Measurements from ENCODE around the gene WWOX.

Gene WWOX

DNA sequence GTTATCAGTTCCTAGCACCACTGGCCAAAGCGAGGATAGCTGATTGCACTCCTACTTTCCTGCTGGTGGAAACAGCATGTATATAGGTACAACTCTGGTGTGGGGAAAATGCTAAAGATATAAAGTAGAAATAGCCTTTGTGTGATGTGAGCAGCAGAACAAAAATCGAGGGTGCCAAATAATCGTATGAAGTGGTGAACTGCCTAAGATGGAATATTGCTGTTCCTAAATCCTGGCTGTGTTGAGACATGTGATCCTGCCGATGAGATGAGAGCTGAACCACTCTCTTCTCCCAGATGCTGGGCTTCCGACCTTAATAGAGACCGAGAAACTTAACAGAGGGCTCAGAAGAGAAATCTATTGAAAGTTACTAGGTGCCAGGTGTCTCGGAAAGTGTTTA is 117.8 kb downstream of the WWOX start:
- peaks cover 5% of the 10 kb centered on the region for H3K4me1 ChIP-seq (ENCODE audit: insufficient read depth, low read length)
- no peaks in the 10 kb centered on the region for H3K9me3 ChIP-seq (ENCODE audit: low read length)
- H3K36me3 ChIP-seq (ENCODE audit: insufficient read depth, low read length), result no peaks in the 10 kb centered on the region
- H3K27me3 ChIP-seq (ENCODE audit: insufficient read depth, low read length), result no peaks in the 10 kb centered on the region
- no peak overlapping the region for H2AFZ ChIP-seq (ENCODE audit: low read depth, low read length)
- no peak overlapping the region for H3K4me3 ChIP-seq (ENCODE audit: low read length)

DNA sequence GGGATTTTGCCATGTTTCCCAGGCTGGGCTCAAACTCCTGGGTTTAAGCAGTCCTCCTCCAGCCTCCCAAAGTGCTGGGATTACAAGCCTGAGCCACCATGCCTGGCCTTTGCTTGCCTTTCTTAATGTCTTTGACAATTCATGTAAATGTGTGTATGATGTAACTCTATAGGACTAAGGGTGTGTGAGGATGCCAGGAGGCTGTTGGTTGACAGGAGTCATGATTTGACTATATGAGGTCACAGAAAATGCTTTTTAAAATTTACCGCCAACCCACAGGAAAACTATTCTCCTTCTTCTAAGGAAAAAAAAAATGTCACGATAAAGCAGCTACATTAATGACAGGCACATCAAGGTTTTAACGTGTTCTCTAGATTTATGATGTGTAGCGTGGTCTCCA is 118.8 kb downstream of the WWOX start:
- Histone ChIP-seq H2AFZ (ENCODE audit: low read depth, low read length) (no peak overlapping the region), H3K4me3 (ENCODE audit: low read length) (no peak overlapping the region), H3K36me3 (ENCODE audit: insufficient read depth, low read length) (no peaks in the 10 kb centered on the region)

DNA sequence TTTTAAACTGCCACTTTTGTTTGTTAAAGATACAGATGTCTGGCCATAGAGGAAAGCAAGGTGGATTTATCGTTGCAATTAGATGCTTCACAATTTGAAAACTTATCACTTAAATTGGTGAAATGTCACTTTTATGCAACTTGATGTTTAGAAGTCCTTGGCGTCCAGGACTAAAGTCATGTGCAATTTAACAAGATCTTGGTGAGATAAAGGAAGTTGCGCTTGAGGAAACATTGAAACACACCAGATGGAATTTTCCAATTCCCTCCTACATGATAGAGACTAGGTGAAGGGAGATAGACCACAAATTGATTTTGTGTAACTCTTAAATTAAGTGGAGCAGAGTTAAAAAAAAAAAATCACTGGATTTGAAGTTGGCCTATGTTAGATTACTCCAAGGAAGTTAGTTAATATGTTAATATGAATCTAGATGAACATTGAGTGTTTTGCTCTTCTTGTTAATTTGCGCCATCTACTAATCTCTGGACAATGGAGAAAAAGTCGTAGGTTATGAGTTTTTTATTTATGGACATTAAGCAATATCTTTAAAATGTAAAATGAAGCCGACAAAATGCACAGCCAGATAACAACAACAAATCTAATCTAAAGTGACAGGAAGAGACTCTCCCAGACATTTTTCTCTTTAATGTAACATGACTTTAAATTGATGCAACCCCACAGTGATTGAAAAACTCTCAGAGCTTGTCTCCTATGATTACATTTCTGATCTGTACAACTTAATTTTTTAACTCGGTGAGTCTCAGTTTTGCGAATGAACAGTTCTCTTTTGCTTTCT is 119.6 kb downstream of the WWOX start:
- no peaks in the 10 kb centered on the region for H3K36me3 ChIP-seq (ENCODE audit: insufficient read depth, low read length)
- H3K4me3 ChIP-seq (ENCODE audit: low read length), result no peak overlapping the region
- peaks cover 5% of the 10 kb centered on the region for H3K4me1 ChIP-seq (ENCODE audit: insufficient read depth, low read length)
- H3K9me3 ChIP-seq (ENCODE audit: low read length), result no peaks in the 10 kb centered on the region
- no peak overlapping the region for H2AFZ ChIP-seq (ENCODE audit: low read depth, low read length)
- H3K27me3 ChIP-seq (ENCODE audit: insufficient read depth, low read length), result no peaks in the 10 kb centered on the region

More for the DNA sequence above, 118.8 kb downstream of the WWOX start:
- Histone ChIP-seq H3K27me3 (ENCODE audit: insufficient read depth, low read length) (no peaks in the 10 kb centered on the region), H3K4me1 (ENCODE audit: insufficient read depth, low read length) (peaks cover 5% of the 10 kb centered on the region), H3K9me3 (ENCODE audit: low read length) (no peaks in the 10 kb centered on the region)

DNA sequence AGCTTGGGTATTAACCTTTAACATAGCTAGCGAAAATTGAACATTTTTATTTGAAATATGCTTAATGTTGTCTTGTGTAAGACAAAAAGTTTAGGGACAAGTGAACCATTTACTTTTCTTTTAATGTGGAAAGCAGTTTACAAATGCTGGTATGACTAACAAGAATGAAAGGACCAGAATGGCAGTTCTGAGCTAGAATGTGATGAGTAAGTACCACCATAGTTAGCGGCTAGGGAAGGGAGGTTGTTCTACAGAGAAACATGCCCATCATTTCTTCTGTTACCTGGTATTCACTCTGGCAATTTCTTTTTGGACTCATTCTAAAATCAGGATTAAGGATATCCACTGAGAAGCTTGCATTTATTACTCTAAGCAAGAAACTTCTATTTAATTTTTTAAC is 121.1 kb downstream of the WWOX start:
- Histone ChIP-seq H2AFZ (ENCODE audit: low read depth, low read length) (no peak overlapping the region), H3K9me3 (ENCODE audit: low read length) (no peaks in the 10 kb centered on the region), H3K36me3 (ENCODE audit: insufficient read depth, low read length) (no peaks in the 10 kb centered on the region), H3K4me1 (ENCODE audit: insufficient read depth, low read length) (peaks cover 5% of the 10 kb centered on the region), H3K27me3 (ENCODE audit: insufficient read depth, low read length) (no peaks in the 10 kb centered on the region), H3K4me3 (ENCODE audit: low read length) (no peak overlapping the region)

DNA sequence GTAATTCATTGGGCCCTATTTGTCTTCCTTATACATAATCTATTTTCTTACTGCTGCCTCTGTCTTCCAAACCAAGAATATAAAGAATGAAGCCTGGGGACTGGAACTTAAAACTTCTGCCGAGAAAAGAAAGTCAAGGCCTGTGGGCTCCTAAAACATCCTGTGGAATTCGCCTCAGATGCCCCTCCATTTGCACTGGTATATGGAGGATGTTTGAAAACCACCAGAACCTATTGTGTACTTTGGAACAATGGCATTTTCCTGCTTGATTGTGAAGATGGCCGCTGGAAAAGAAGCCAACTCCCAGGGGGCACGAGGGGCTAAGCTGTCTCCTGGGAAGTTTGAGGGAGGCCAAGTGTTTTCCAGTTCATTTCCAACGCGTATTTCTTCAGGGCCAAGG is 122.4 kb downstream of the WWOX start:
- Histone ChIP-seq H3K4me3 (ENCODE audit: low read length) (no peak overlapping the region), H3K27me3 (ENCODE audit: insufficient read depth, low read length) (no peaks in the 10 kb centered on the region), H3K36me3 (ENCODE audit: insufficient read depth, low read length) (no peaks in the 10 kb centered on the region), H3K9me3 (ENCODE audit: low read length) (no peaks in the 10 kb centered on the region), H3K4me1 (ENCODE audit: insufficient read depth, low read length) (peaks cover 5% of the 10 kb centered on the region), H2AFZ (ENCODE audit: low read depth, low read length) (no peak overlapping the region)

DNA sequence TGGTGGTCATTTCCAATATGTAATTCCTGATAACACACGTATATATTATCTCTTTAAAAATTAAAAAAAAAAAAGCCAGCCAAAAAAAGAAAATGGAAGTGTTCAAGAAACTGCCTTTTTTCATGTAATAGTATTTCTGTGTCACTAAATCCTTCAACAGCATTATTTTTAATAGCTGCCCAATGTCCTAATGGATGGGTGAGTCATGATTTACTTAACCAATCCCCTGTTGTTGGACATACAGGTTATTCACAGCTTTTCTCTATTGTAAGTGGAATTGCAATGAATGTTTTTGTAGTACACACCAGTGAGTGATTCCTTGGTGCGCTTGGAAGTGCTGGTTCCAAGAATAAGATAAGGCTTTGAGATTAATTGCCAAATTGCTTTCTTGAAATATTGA is 124.9 kb downstream of the WWOX start:
- Histone ChIP-seq H3K4me3 (ENCODE audit: low read length) (no peak overlapping the region), H3K36me3 (ENCODE audit: insufficient read depth, low read length) (no peaks in the 10 kb centered on the region), H2AFZ (ENCODE audit: low read depth, low read length) (no peak overlapping the region)

DNA sequence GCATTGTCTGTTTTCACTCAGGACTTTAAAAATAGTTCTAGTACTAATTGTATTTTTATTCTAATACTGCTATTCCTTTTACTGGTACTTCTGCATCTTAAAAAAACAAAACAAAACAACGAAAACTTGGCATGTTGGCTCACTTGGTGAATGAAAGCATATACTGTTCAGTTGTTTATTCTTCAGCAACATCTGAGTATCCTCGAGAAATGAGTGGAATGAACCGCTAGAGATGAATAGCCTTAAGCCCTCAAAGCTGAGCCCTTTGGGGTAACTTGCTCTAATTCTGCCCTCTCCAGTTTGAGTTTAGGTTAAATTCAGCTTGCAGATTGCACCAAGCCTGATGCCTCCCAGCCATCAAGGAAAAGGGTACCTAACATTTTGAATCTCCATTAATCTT is 126.5 kb downstream of the WWOX start:
- no peaks in the 10 kb centered on the region for H3K9me3 ChIP-seq (ENCODE audit: low read length)
- no peaks in the 10 kb centered on the region for H3K27me3 ChIP-seq (ENCODE audit: insufficient read depth, low read length)
- no peak overlapping the region for H2AFZ ChIP-seq (ENCODE audit: low read depth, low read length)
- H3K4me3 ChIP-seq (ENCODE audit: low read length), result no peak overlapping the region
- peaks cover 5% of the 10 kb centered on the region for H3K4me1 ChIP-seq (ENCODE audit: insufficient read depth, low read length)
- H3K36me3 ChIP-seq (ENCODE audit: insufficient read depth, low read length), result no peaks in the 10 kb centered on the region

More for the DNA sequence above, 124.9 kb downstream of the WWOX start:
- Histone ChIP-seq H3K9me3 (ENCODE audit: low read length) (no peaks in the 10 kb centered on the region), H3K4me1 (ENCODE audit: insufficient read depth, low read length) (peaks cover 5% of the 10 kb centered on the region), H3K27me3 (ENCODE audit: insufficient read depth, low read length) (no peaks in the 10 kb centered on the region)

DNA sequence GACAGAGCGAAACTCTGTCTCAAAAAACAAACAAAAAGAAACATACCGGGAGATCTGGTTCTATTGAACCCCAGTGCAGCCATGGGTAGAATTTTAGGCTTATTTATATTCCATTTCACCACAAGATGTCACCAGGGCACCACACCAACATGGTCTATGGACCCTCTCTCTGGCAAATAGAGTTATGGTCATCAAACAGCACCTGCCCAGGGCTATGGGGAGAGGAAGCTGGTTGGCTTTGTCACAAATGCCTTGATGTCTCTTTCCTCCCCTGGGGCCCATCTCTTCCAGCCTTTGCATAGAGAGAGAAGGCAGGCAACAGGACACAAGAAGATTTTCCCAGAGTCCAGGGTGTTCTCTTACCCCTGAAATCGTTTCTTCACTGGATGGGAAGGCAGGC is 128.4 kb downstream of the WWOX start:
- Histone ChIP-seq H3K4me1 (ENCODE audit: insufficient read depth, low read length) (no peaks in the 10 kb centered on the region), H3K4me3 (ENCODE audit: low read length) (no peak overlapping the region), H3K27me3 (ENCODE audit: insufficient read depth, low read length) (no peaks in the 10 kb centered on the region)

DNA sequence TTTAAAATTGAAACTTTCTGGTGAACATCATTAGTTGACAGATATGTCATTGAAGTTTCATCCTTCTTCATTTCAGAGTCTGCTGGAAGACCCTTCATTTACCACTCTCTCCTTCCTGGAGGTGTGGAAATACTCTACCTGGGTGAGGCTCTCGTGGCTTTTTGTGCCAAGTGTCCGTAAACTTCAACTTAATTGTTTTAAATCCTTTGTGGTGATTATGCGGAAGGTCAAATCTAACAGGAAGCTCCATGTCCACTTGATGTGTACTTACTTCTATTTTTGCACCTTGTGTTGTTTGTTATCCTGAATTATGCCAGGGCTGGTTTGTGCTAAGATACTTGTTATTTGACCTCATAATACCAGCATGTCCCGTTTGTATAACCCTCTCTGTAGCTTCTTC is 129.2 kb downstream of the WWOX start:
- H3K36me3 ChIP-seq (ENCODE audit: insufficient read depth, low read length), result no peaks in the 10 kb centered on the region
- H3K4me1 ChIP-seq (ENCODE audit: insufficient read depth, low read length), result no peaks in the 10 kb centered on the region
- H3K9me3 ChIP-seq (ENCODE audit: low read length), result no peaks in the 10 kb centered on the region
- no peak overlapping the region for H3K4me3 ChIP-seq (ENCODE audit: low read length)
- no peaks in the 10 kb centered on the region for H3K27me3 ChIP-seq (ENCODE audit: insufficient read depth, low read length)
- H2AFZ ChIP-seq (ENCODE audit: low read depth, low read length), result no peak overlapping the region

More for the DNA sequence above, 128.4 kb downstream of the WWOX start:
- Histone ChIP-seq H3K9me3 (ENCODE audit: low read length) (no peaks in the 10 kb centered on the region), H2AFZ (ENCODE audit: low read depth, low read length) (no peak overlapping the region), H3K36me3 (ENCODE audit: insufficient read depth, low read length) (no peaks in the 10 kb centered on the region)

DNA sequence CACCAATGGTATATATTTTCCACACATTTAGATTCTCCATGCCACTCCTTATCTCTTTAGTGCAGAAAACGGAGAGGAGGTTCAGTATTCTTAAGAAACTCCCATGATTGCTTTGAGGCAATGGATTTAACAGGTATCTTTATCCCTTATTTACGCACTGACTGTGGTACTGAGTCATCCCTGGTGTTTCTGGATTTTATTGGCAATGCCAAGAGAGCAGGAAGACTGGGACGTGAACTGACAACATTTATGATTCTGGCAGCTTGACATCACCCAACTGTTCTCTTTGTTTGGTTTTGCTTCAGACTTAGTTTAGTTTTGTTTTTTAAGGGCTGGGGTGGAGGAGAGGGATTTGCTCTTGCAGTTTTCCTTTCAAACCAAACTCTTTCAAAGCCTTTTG is 131.4 kb downstream of the WWOX start:
- no peak overlapping the region for H2AFZ ChIP-seq (ENCODE audit: low read depth, low read length)
- no peak overlapping the region for H3K4me3 ChIP-seq (ENCODE audit: low read length)
- H3K36me3 ChIP-seq (ENCODE audit: insufficient read depth, low read length), result no peaks in the 10 kb centered on the region
- H3K4me1 ChIP-seq (ENCODE audit: insufficient read depth, low read length), result no peaks in the 10 kb centered on the region
- no peaks in the 10 kb centered on the region for H3K9me3 ChIP-seq (ENCODE audit: low read length)
- no peaks in the 10 kb centered on the region for H3K27me3 ChIP-seq (ENCODE audit: insufficient read depth, low read length)

DNA sequence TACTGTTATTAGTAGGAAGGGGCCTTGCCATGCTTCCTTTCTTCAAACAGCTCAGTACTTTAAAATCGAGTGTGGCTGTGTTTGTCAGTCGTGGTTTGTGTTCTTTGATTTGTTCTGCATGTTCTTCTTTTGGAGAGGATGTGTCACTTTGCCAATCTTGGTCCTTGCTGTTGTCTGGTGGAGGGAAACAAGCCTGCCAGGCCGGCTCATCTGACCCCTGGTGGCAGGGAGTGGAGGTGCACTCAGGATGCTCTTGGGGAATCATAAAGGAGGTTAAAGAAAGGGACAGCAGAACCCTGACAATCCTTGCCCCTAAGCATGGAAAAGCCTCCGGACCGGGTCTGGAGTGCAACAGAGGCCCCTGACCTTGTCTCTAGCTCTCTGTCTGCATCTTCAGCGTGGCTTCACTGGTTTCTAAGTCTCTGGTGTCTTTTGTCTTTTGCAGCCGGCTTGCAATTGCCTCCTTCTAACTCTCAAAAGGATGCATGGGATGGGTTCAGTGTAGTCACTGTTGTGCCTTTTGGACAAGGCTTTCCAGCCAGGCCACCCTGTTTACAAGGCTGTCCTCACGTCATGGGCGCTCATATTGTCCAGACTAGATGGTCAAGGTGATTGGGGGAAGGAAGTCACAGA is 135.8 kb downstream of the WWOX start:
- no peak overlapping the region for H2AFZ ChIP-seq (ENCODE audit: low read depth, low read length)
- H3K4me3 ChIP-seq (ENCODE audit: low read length), result no peak overlapping the region
- no peaks in the 10 kb centered on the region for H3K4me1 ChIP-seq (ENCODE audit: insufficient read depth, low read length)
- no peaks in the 10 kb centered on the region for H3K27me3 ChIP-seq (ENCODE audit: insufficient read depth, low read length)
- H3K36me3 ChIP-seq (ENCODE audit: insufficient read depth, low read length), result no peaks in the 10 kb centered on the region
- H3K9me3 ChIP-seq (ENCODE audit: low read length), result no peaks in the 10 kb centered on the region

DNA sequence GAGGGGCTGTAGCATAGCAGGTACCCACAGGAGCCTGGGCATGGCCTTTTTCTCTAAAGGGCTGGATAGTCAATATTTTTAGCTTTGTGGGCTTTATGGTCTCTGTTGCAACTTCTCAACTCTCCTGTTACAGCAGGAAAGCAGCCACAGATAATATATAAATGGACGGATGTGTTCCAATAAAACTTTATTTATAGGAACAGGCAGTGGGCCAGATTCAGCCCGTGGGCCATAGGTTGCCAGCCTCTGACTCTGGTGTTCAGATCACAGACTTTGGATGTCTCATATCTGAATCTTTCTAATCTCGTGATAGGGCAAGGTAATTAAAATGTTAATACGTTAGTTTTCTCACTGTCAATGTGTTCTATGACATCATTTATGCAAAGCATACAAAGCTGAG is 136.4 kb downstream of the WWOX start:
- no peaks in the 10 kb centered on the region for H3K36me3 ChIP-seq (ENCODE audit: insufficient read depth, low read length)
- no peak overlapping the region for H2AFZ ChIP-seq (ENCODE audit: low read depth, low read length)
- no peaks in the 10 kb centered on the region for H3K27me3 ChIP-seq (ENCODE audit: insufficient read depth, low read length)
- H3K4me1 ChIP-seq (ENCODE audit: insufficient read depth, low read length), result no peaks in the 10 kb centered on the region
- H3K4me3 ChIP-seq (ENCODE audit: low read length), result no peak overlapping the region
- no peaks in the 10 kb centered on the region for H3K9me3 ChIP-seq (ENCODE audit: low read length)

DNA sequence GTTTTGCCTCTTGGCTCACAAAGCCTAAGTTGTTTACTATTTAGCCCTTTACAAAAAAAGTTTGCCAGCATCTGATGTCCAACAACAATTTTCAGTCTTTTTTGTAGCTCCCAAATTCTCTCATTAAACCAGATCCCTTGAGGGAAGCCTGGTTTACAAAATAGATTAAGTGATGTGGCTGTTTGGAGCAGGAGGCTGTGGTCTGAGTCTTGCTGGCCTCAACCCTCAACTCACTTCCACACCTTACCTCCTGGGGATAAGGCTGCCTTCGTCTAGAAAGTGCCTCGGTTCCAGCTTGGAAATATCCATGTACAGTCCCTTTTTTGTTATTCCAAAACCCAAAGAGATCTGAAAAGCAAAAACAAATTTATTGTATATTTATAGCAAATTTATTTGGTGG is 138.4 kb downstream of the WWOX start:
- no peaks in the 10 kb centered on the region for H3K36me3 ChIP-seq (ENCODE audit: insufficient read depth, low read length)
- H3K27me3 ChIP-seq (ENCODE audit: insufficient read depth, low read length), result no peaks in the 10 kb centered on the region
- H3K4me3 ChIP-seq (ENCODE audit: low read length), result no peak overlapping the region
- no peaks in the 10 kb centered on the region for H3K4me1 ChIP-seq (ENCODE audit: insufficient read depth, low read length)
- no peaks in the 10 kb centered on the region for H3K9me3 ChIP-seq (ENCODE audit: low read length)
- H2AFZ ChIP-seq (ENCODE audit: low read depth, low read length), result no peak overlapping the region
